GM23248 (cell line): ENCODE data around the gene NSMCE1. TPM values are rescaled to one million over a fixed set of nuclear protein-coding genes. Genes with fewer than 3 reads are reported as not detected.
A peak's percentile ranks its signal among the peaks of the same experiment; 100 is the strongest.

Experiments used
- DNase-seq: peaks from one replicate; pipeline ENCODE4 v3.0.0-alpha.2; 2015
- H2AFZ ChIP-seq: fragments of 200-600 bp; sonication (generic); 2 replicates; pipeline ENCODE4 v1.6.1; 2016; ENCODE audit warnings: antibody characterized with exemption
- H3F3A ChIP-seq: fragments of 200-600 bp; sonication (generic); 2 replicates; pipeline ENCODE4 v1.6.1; 2016; ENCODE audit warnings: mild to moderate bottlenecking, antibody characterized with exemption, mixed run types; ENCODE audit not compliant: insufficient read depth
- H3K27ac ChIP-seq: fragments of 200-600 bp; sonication (generic); 2 replicates; pipeline ENCODE4 v1.5.1; 2016; ENCODE audit warnings: mild to moderate bottlenecking
- H3K27me3 ChIP-seq: fragments of 200-600 bp; sonication (generic); replicated peaks from 2 replicates; pipeline ENCODE4 v1.6.1; 2016; ENCODE audit warnings: mild to moderate bottlenecking; ENCODE audit not compliant: insufficient read depth
- H3K36me3 ChIP-seq: fragments of 200-600 bp; sonication (generic); 2 replicates; pipeline ENCODE4 v1.6.1; 2016; ENCODE audit warnings: low read depth, mild to moderate bottlenecking
- H3K4me1 ChIP-seq: fragments of 200-600 bp; sonication (generic); 2 replicates; pipeline ENCODE4 v1.6.1; 2016; ENCODE audit warnings: mild to moderate bottlenecking; ENCODE audit not compliant: insufficient read depth
- H3K4me2 ChIP-seq: fragments of 200-600 bp; sonication (generic); one replicate; pipeline ENCODE4 v1.6.1; 2016; ENCODE audit warnings: mild to moderate bottlenecking; ENCODE audit not compliant: unreplicated experiment
- H3K4me3 ChIP-seq: fragments of 200-600 bp; sonication (generic); 2 replicates; pipeline ENCODE4 v1.5.1; 2016; ENCODE audit warnings: mild to moderate bottlenecking
- H3K79me2 ChIP-seq: fragments of 200-600 bp; sonication (generic); 2 replicates; pipeline ENCODE4 v1.6.1; 2016; ENCODE audit warnings: mild to moderate bottlenecking; ENCODE audit not compliant: insufficient read depth
- H3K9ac ChIP-seq: fragments of 200-600 bp; sonication (generic); 2 replicates; pipeline ENCODE4 v1.6.1; 2016; ENCODE audit warnings: mild to moderate bottlenecking
- H3K9me2 ChIP-seq: fragments of 200-600 bp; sonication (generic); 2 replicates; pipeline ENCODE4 v1.6.1; 2016; ENCODE audit warnings: mixed run types, mild to moderate bottlenecking, moderate library complexity; ENCODE audit not compliant: insufficient read depth
- H3K9me3 ChIP-seq: fragments of 200-600 bp; sonication (generic); one replicate; pipeline ENCODE4 v1.6.1; 2017; ENCODE audit warnings: low read depth
- H4K20me1 ChIP-seq: fragments of 200-600 bp; sonication (generic); 2 replicates; pipeline ENCODE4 v1.6.0; 2016; ENCODE audit not compliant: insufficient read depth
- EZH2 ChIP-seq: fragments of 200-600 bp; sonication (generic); IDR thresholded peaks from 2 replicates; pipeline ENCODE4 v1.6.1; 2018; ENCODE audit warnings: antibody characterized with exemption, mild to moderate bottlenecking; ENCODE audit not compliant: insufficient read depth, poor library complexity, severe bottlenecking
- EZH2phosphoT487 ChIP-seq: fragments of 200-600 bp; sonication (generic); IDR thresholded peaks from 2 replicates; pipeline ENCODE4 v1.6.1; 2018; ENCODE audit warnings: antibody characterized with exemption, moderate library complexity, mild to moderate bottlenecking, low read depth; ENCODE audit not compliant: insufficient read depth
- WGBS, 2 experiments: methylation state at CpG; one replicate each; pipeline ENCODE4 v1.1.6; 2015 to 2017; ENCODE audit warnings: low lambda C conversion rate in 2 of 2, low coverage in 1 of 2; ENCODE audit errors: missing lambda C conversion rate in 2 of 2; 5-methylcytosine and 5-hydroxymethylcytosine counted together
- in situ Hi-C: fragments of 300-500 bp; cut with MboI; formaldehyde crosslinking; loops from 2 replicates; pipeline ENCODE4 v1.15.0; 2020
- polyA plus RNA-seq: library from polyadenylated mRNA; unstranded; fragments of >200 nt; fragmentation: Nextera tagmentation; extraction: Ambion mirVana; gene quantifications from 2 replicates; pipeline ENCODE4 v1.2.1, GENCODE V29; 2016
- total RNA-seq: library from RNA; depleted of rRNA; stranded (reverse); fragments of >200 nt; shearing (Covaris generic); gene quantifications from 2 replicates; pipeline ENCODE4 v1.2.3, GENCODE V29; 2014

The NSMCE1 gene
- total and polyA plus RNA-seq, 2 experiments from 2014 or later = 69.3 to 107 TPM

GRCh38 chr16:27244363-27244755 is 24.2 kb downstream of the NSMCE1 start:
- H3K4me2 ChIP-seq = no peak overlapping the region
- no peaks in the 10 kb centered on the region for H3K36me3 ChIP-seq
- peaks cover 52% of the 10 kb centered on the region for H3K4me1 ChIP-seq
- no peaks in the 10 kb centered on the region for H3K27me3 ChIP-seq
- DNase-seq = no peak
- no peaks in the 10 kb centered on the region for H4K20me1 ChIP-seq
- WGBS, 2 experiments = 80 to 82% methylated on average over 6 to 7 of the region's 7 CpGs
- no peak for TF ChIP-seq EZH2
- TF ChIP-seq EZH2phosphoT487 = no peak
- peak overlapping the region; percentile 76; the same call in 1 of the 2 replicates for H3K9ac ChIP-seq
- peaks cover 54% of the 10 kb centered on the region for H3F3A ChIP-seq
- in situ Hi-C loops = no loop called here
- H2AFZ ChIP-seq = no peak overlapping the region
- H3K79me2 ChIP-seq = peaks cover 23% of the 10 kb centered on the region; the same call in 1 of the 2 replicates
- H3K4me3 ChIP-seq = no peak overlapping the region
- H3K9me3 ChIP-seq = no peaks in the 10 kb centered on the region
- peak overlapping the region; percentile 95 for H3K27ac ChIP-seq
- no peaks in the 10 kb centered on the region for H3K9me2 ChIP-seq

GRCh38 chr16:27243725-27244362 is 24.7 kb downstream of the NSMCE1 start:
- Histone ChIP-seq H2AFZ (no peak overlapping the region), H3K9me2 (no peaks in the 10 kb centered on the region), H3F3A (peaks cover 54% of the 10 kb centered on the region), H3K36me3 (no peaks in the 10 kb centered on the region), H3K9me3 (no peaks in the 10 kb centered on the region), H3K9ac (peak overlapping the region; percentile 48; the same call in 1 of the 2 replicates), H3K4me2 (no peak overlapping the region), H3K4me1 (peaks cover 52% of the 10 kb centered on the region), H3K27ac (peak overlapping the region; percentile 45), H3K4me3 (no peak overlapping the region), H3K79me2 (peaks cover 20% of the 10 kb centered on the region; the same call in 1 of the 2 replicates), H4K20me1 (no peaks in the 10 kb centered on the region), H3K27me3 (no peaks in the 10 kb centered on the region)
- no peak for DNase-seq
- no peak for TF ChIP-seq EZH2phosphoT487
- TF ChIP-seq EZH2 = no peak
- in situ Hi-C loops = no loop called here
- 92 to 94% methylated on average over 11 of the region's 11 CpGs for WGBS, 2 experiments

- Histone ChIP-seq H3K9ac (peak overlapping the region; percentile 48), H2AFZ (no peak overlapping the region), H3K79me2 (peaks cover 17% of the 10 kb centered on the region; the same call in 1 of the 2 replicates), H3K4me2 (peak overlapping the region; percentile 45), H3K4me3 (peak overlapping the region; percentile 26), H3K27ac (peak overlapping the region; percentile 45), H3K9me3 (no peaks in the 10 kb centered on the region), H3F3A (peaks cover 50% of the 10 kb centered on the region), H3K27me3 (no peaks in the 10 kb centered on the region), H3K36me3 (no peaks in the 10 kb centered on the region), H3K4me1 (peaks cover 52% of the 10 kb centered on the region), H4K20me1 (no peaks in the 10 kb centered on the region), H3K9me2 (no peaks in the 10 kb centered on the region)
- no peak for TF ChIP-seq EZH2phosphoT487
- TF ChIP-seq EZH2 = no peak
- WGBS, 2 experiments = 27% methylated on average over 13 of the region's 13 CpGs
- peak; percentile 87 for DNase-seq
- in situ Hi-C loops = no loop called here
Measured at GRCh38 chr16:27242868-27243590, 25.5 kb downstream of the NSMCE1 start.

- H3K4me2 ChIP-seq = peak overlapping the region; percentile 45
- no peaks in the 10 kb centered on the region for H3K36me3 ChIP-seq
- peaks cover 47% of the 10 kb centered on the region for H3F3A ChIP-seq
- peaks cover 17% of the 10 kb centered on the region; the same call in 1 of the 2 replicates for H3K79me2 ChIP-seq
- in situ Hi-C loops = no loop called here
- TF ChIP-seq EZH2 (no peak), EZH2phosphoT487 (no peak)
- H3K27ac ChIP-seq = peak overlapping the region; percentile 45
- no peaks in the 10 kb centered on the region for H3K27me3 ChIP-seq
- H4K20me1 ChIP-seq = no peaks in the 10 kb centered on the region
- WGBS, 2 experiments = 98 to 100% methylated on average over 2 of the region's 2 CpGs
- no peaks in the 10 kb centered on the region for H3K9me2 ChIP-seq
- H3K4me3 ChIP-seq = peak overlapping the region; percentile 26; the same call in 1 of the 2 replicates
- no peak for DNase-seq
- peaks cover 52% of the 10 kb centered on the region for H3K4me1 ChIP-seq
- no peaks in the 10 kb centered on the region for H3K9me3 ChIP-seq
- no peak overlapping the region for H2AFZ ChIP-seq
- peak overlapping the region; percentile 48 for H3K9ac ChIP-seq
Measured at GRCh38 chr16:27242398-27242797, 26.2 kb downstream of the NSMCE1 start.
